CD14-positive monocyte (primary cell): Measurements from ENCODE around the gene MICALL2. TPM values are rescaled to one million over a fixed set of nuclear protein-coding genes. Genes with fewer than 3 reads are reported as not detected.

Experiments
- DNase-seq, 3 donors: peaks; one replicate each; pipeline ENCODE4 v3.0.0-alpha.2; 2011 to 2022
- H2AFZ ChIP-seq: 2 replicates; pipeline ENCODE4 v1.6.0; 2012; ENCODE audit warnings: mild to moderate bottlenecking, low read depth, low read length, inconsistent platforms; ENCODE audit not compliant: insufficient read depth, poor library complexity, severe bottlenecking
- H3K27ac ChIP-seq, 2 donors: 1 replicate in 1 of 2; 2 replicates in 1 of 2; pipeline ENCODE4 v1.5.1; 2012 to 2013; ENCODE audit warnings: low read length in 2 of 2, control low read depth in 1 of 2, inconsistent platforms in 1 of 2, low read depth in 1 of 2, mild to moderate bottlenecking in 1 of 2
- H3K27me3 ChIP-seq, 2 donors: one replicate each; pipeline versions ENCODE4 v1.6.0 to v1.6.1; 2011 to 2013; ENCODE audit warnings: low read length in 2 of 2; ENCODE audit not compliant: control insufficient read depth in 2 of 2, insufficient read depth in 2 of 2
- H3K36me3 ChIP-seq, 2 donors: replicated peaks in 1 of 2; 1 replicate in 1 of 2; 2 replicates in 1 of 2; pipeline versions ENCODE4 v1.5.1 to v1.6.1; 2012 to 2013; ENCODE audit warnings: low read length in 2 of 2, control low read depth in 1 of 2, inconsistent platforms in 1 of 2, mild to moderate bottlenecking in 1 of 2; ENCODE audit not compliant: insufficient read depth in 2 of 2, control insufficient read depth in 1 of 2
- H3K4me1 ChIP-seq, 2 donors: 1 replicate in 1 of 2; 2 replicates in 1 of 2; pipeline versions ENCODE4 v1.5.1 to v1.6.1; 2012 to 2013; ENCODE audit warnings: low read length in 2 of 2, control low read depth in 1 of 2, inconsistent platforms in 1 of 2, mild to moderate bottlenecking in 1 of 2, moderate library complexity in 1 of 2; ENCODE audit not compliant: insufficient read depth in 2 of 2, control insufficient read depth in 1 of 2
- H3K4me2 ChIP-seq: replicated peaks from 2 replicates; pipeline ENCODE3; 2012; ENCODE audit warnings: low read length, moderate library complexity, mild to moderate bottlenecking; ENCODE audit not compliant: poor library complexity, severe bottlenecking; ENCODE audit errors: extremely low read depth
- H3K4me3 ChIP-seq, 3 experiments: fragments of 200-600 bp in 1 of 3; sonication (generic) in 1 of 3; replicated peaks in 1 of 3; 1 replicate in 2 of 3; 2 replicates in 1 of 3; pipeline ENCODE4 v1.5.1; 2011 to 2013; ENCODE audit warnings: low read length in 3 of 3, mild to moderate bottlenecking in 3 of 3, control low read depth in 2 of 3, low read depth in 2 of 3, inconsistent platforms in 1 of 3, moderate library complexity in 1 of 3
- H3K79me2 ChIP-seq: 2 replicates; pipeline ENCODE4 v1.6.0; 2012; ENCODE audit warnings: mild to moderate bottlenecking, control low read depth, inconsistent platforms, low read length, moderate library complexity; ENCODE audit not compliant: insufficient read depth
- H3K9ac ChIP-seq: 2 replicates; pipeline ENCODE4 v1.6.0; 2017; ENCODE audit warnings: low read length, mild to moderate bottlenecking; ENCODE audit not compliant: insufficient read depth, poor library complexity, severe bottlenecking
- H3K9me3 ChIP-seq, 2 donors: replicated peaks in 1 of 2; 1 replicate in 1 of 2; 2 replicates in 1 of 2; pipeline versions ENCODE4 v1.5.1 to v1.6.1; 2012 to 2013; ENCODE audit warnings: low read length in 2 of 2, control low read depth in 1 of 2; ENCODE audit not compliant: control insufficient read depth in 1 of 2, insufficient read depth in 1 of 2
- H4K20me1 ChIP-seq: 2 replicates; pipeline ENCODE4 v1.6.0; 2012; ENCODE audit warnings: mild to moderate bottlenecking, low read length, control low read depth, moderate library complexity; ENCODE audit not compliant: insufficient read depth
- H3K27ac Mint-ChIP-seq, 7 donors: one replicate each; pipeline ENCODE4 v1.8.0; 2020; ENCODE audit warnings: mild to moderate bottlenecking in 7 of 7, mixed read lengths in 7 of 7, moderate library complexity in 6 of 7, inconsistent platforms in 2 of 7
- H3K27me3 Mint-ChIP-seq, 3 donors: one replicate each; pipeline ENCODE4 v1.8.0; 2021 to 2022; ENCODE audit warnings: low read depth in 3 of 3, mild to moderate bottlenecking in 3 of 3, mixed read lengths in 3 of 3, moderate library complexity in 3 of 3, inconsistent platforms in 1 of 3
- H3K36me3 Mint-ChIP-seq, 2 donors: one replicate each; pipeline ENCODE4 v1.8.0; 2020; ENCODE audit warnings: mixed read lengths in 2 of 2, inconsistent platforms in 1 of 2, mild to moderate bottlenecking in 1 of 2
- H3K4me1 Mint-ChIP-seq: one replicate; pipeline ENCODE4 v1.8.0; 2020; ENCODE audit warnings: mild to moderate bottlenecking, mixed read lengths
- H3K4me3 Mint-ChIP-seq, 2 donors: one replicate each; pipeline ENCODE4 v1.8.0; 2020; ENCODE audit warnings: mild to moderate bottlenecking in 2 of 2, mixed read lengths in 2 of 2, moderate library complexity in 1 of 2
- H3K9me3 Mint-ChIP-seq, 7 donors: one replicate each; pipeline ENCODE4 v1.8.0; 2020 to 2022; ENCODE audit warnings: mixed read lengths in 7 of 7, mild to moderate bottlenecking in 6 of 7, moderate library complexity in 6 of 7, inconsistent platforms in 2 of 7
- WGBS: methylation state at CpG from one replicate; pipeline ENCODE4 v1.1.5; 2013; ENCODE audit warnings: missing lambda C conversion rate; ENCODE audit not compliant: insufficient coverage; 5-methylcytosine and 5-hydroxymethylcytosine counted together
- intact Hi-C, 2 donors: fragments of 100-400 bp; cut with micrococcal nuclease; formaldehyde crosslinking; loops; one replicate each; pipeline versions ENCODE4 v1.15.0 to v1.15.1; 2023
- polyA plus RNA-seq, 3 donors: library from polyadenylated mRNA; depleted of rRNA in 1 of 3; unstranded in 2 of 3; stranded (reverse) in 1 of 3; fragments of 300-500 nt in 2 of 3; fragments of >200 nt in 1 of 3; fragmentation: Illumina TruSeq in 2 of 3; gene quantifications; 1 replicate in 2 of 3; 2 replicates in 1 of 3; pipeline ENCODE4 v1.2.3, GENCODE V29; 2012 to 2021
- TF ChIP-seq, protein P1 (sequence below): fragments of 200-600 bp; IDR thresholded peaks from one replicate; pipeline ENCODE4 v1.8.0; 2022; ENCODE audit warnings: antibody characterized with exemption, mild to moderate bottlenecking

MICALL2 gene
- polyA plus RNA-seq, 3 donors = 0.14 to 7.2 (median 0.72) TPM

DNA sequence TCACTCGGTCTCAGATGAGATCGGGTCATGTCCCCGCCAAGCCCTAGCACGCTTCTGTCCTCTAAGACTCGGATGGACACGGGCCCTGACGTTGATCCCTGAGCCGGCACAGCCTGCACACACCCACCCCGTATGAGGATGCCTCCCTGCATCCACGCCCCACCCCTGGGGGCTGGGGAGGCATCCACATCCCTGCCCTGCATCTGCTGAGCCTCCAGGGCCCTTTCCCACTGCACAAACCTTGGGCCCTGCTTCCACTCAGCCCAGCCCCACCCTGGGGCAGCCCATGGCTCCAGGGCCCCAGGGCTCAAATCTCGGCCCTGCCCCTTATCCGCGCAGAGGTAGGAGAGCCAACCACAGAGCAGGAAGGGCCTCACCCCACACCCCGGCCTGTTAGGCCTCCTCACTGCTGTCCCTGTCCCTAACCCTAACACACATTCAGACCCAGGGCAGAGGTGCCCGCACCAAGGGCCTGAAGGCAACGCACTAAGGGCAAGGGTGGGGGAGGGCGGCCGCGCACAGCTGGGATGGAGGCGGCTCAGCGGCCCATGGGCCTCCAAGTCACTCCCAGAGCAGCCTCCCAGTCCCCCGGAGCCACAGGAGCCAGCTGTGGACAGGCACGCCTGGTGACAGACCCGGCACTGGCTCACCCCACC lies 9.5 kb upstream of the MICALL2 start:
- no peak overlapping the region for H3K27ac ChIP-seq
- H3K36me3 ChIP-seq = peaks cover 44 to 47% of the 10 kb centered on the region in 2 donors
- no peak overlapping the region for H3K4me3 ChIP-seq
- intact Hi-C loops = loop anchor here in 1 of 2 donors (5.0 kb wide), 1 partner anchor 51 kb away; no protein-coding TSS in a partner anchor
- H2AFZ ChIP-seq = no peak overlapping the region
- Mint-ChIP-seq H3K27ac (no peak overlapping the region), H3K27me3 (no peaks in the 10 kb centered on the region), H3K4me1 (peaks cover 2% of the 10 kb centered on the region), H3K4me3 (no peak overlapping the region), H3K9me3 (no peaks in the 10 kb centered on the region), H3K36me3 (peaks cover 17 to 33% of the 10 kb centered on the region in 2 donors)
- TF ChIP-seq, protein P1, sequence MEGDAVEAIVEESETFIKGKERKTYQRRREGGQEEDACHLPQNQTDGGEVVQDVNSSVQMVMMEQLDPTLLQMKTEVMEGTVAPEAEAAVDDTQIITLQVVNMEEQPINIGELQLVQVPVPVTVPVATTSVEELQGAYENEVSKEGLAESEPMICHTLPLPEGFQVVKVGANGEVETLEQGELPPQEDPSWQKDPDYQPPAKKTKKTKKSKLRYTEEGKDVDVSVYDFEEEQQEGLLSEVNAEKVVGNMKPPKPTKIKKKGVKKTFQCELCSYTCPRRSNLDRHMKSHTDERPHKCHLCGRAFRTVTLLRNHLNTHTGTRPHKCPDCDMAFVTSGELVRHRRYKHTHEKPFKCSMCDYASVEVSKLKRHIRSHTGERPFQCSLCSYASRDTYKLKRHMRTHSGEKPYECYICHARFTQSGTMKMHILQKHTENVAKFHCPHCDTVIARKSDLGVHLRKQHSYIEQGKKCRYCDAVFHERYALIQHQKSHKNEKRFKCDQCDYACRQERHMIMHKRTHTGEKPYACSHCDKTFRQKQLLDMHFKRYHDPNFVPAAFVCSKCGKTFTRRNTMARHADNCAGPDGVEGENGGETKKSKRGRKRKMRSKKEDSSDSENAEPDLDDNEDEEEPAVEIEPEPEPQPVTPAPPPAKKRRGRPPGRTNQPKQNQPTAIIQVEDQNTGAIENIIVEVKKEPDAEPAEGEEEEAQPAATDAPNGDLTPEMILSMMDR = no peak
- WGBS = 96% methylated on average over 19 of the region's 24 CpGs
- no peaks in the 10 kb centered on the region for H3K79me2 ChIP-seq
- no peak overlapping the region for H3K9ac ChIP-seq
- H3K27me3 ChIP-seq = no peaks in the 10 kb centered on the region
- peaks cover 4% of the 10 kb centered on the region for H4K20me1 ChIP-seq
- H3K9me3 ChIP-seq = no peaks in the 10 kb centered on the region
- no peak overlapping the region for H3K4me2 ChIP-seq
- no peak for DNase-seq
- H3K4me1 ChIP-seq = no peaks in the 10 kb centered on the region

DNA sequence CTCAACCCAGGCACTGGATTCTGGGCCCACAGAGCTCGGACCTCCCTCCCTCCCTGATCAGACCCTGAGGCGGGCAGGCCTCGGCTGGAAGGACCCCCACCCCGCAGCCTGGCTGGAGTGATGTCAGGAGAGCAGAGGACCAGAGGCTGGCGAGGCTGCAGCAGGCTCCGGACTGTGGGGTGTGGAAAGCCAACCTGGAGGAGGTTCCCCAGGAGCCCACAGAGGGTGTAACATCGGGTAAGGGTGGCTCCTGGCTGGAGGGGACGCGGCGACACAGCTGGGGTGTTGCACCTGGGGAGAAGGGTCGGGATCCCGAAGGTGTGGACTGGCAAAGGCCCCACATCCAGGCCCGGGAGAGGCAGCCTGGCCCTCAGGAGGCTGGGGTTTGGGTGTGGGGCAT lies 8.9 kb upstream of the MICALL2 start:
- TF ChIP-seq, protein P1 = no peak
- intact Hi-C loops = loop anchor here in 1 of 2 donors (5.0 kb wide), 1 partner anchor 51 kb away; no protein-coding TSS in a partner anchor
- Histone ChIP-seq H3K27ac (no peak overlapping the region), H4K20me1 (no peaks in the 10 kb centered on the region), H3K4me1 (no peaks in the 10 kb centered on the region), H3K36me3 (peaks cover 38 to 41% of the 10 kb centered on the region in 2 donors), H2AFZ (no peak overlapping the region), H3K9ac (no peak overlapping the region), H3K27me3 (no peaks in the 10 kb centered on the region), H3K79me2 (no peaks in the 10 kb centered on the region), H3K9me3 (no peaks in the 10 kb centered on the region), H3K4me3 (no peak overlapping the region), H3K4me2 (no peak overlapping the region)
- Mint-ChIP-seq H3K27me3 (no peaks in the 10 kb centered on the region), H3K4me3 (no peak overlapping the region), H3K27ac (no peak overlapping the region), H3K4me1 (peaks cover 2% of the 10 kb centered on the region), H3K36me3 (peaks cover 15 to 28% of the 10 kb centered on the region in 2 donors), H3K9me3 (no peaks in the 10 kb centered on the region)
- DNase-seq = no peak
- 98% methylated on average over 9 of the region's 13 CpGs for WGBS
